GM19438 (cell line): ENCODE results near the gene DLG2.
"Not testable (repeated sequence)": the region's sequence is repeated elsewhere in the genome, so short reads cannot be mapped to it uniquely, and the experiment has no call there.

Source experiments
- ATAC-seq: cut with Tn5 transposase; IDR thresholded peaks from one replicate; pipeline ENCODE4 v1.9.1; 2021; ENCODE audit warnings: low read depth; ENCODE audit not compliant: unreplicated experiment

The DLG2 gene

DNA sequence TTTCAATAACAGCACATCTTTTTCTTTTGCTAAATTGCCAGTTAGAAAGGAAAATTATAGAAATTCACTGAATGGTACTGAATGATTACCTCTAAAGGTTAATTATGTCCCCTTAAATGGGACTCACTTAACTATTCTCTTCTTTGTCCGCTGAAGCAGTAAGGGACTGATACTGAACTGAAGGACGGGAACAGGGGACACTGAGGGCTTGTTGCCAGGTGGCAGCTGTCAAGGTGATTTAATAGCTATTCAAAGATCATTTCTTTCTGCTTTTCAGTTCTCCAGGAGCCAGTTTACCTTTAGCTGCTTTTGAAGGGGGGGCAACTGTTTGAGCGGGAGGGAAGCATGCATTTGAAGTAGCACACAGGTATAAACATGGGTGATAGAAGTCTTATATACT lies 2015.5 kb downstream of the DLG2 start:
- no peak for ATAC-seq

GRCh38 chr11:83611031-83611430 lies 2016.1 kb downstream of the DLG2 start:
- no peak for ATAC-seq

- ATAC-seq: no peak
Observed at GRCh38 chr11:83609191-83609590, 2018.0 kb downstream of the DLG2 start.

DNA sequence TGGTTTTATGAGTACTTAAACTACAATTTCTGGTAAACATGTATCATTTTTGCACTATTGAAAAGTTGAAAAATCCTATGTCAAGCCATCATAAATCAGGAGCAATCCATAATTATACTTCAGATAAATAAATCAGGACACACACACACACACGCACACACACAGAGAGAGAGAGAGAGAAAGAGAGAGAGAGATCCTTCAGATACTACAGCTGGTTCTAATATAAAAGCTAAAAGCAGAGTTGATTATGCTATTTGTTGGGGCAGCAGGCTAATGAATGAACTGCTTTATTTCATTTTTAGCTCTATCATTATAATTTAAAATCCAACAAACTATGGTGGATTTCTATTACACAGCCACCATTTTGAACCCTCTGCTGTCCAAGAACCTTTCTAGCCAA lies 2018.6 kb downstream of the DLG2 start:
- ATAC-seq: no peak

DNA sequence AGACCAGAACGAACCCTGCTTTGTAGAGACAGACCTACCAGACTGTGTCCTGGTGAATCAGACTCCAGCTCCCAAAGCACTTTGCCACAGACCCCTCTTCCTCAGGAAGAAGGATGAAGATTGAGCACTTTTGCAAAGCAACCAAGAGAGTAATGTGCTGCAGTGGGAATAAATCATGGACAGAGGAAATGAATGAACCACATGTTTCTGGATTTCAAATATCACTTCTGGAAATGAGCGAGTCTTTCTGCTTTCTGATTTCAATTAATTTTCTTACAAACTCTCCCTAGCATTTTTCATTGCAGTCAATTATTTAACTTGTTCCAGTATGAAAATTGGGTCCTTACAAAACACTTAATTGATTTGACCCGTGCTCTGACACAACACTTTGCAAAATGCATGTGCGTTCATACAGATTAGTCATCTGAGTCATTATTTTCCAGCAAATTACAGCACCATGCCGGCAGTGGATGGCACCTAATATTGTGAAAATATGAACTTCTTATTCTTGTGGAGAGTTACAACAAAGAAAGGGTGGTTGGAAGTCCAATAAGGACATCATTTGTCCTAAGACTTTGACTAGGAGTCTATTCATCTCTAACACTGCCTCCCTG lies 2025.1 kb downstream of the DLG2 start:
- ATAC-seq: no peak

- no peak for ATAC-seq
Observed at GRCh38 chr11:83601201-83601913, 2025.8 kb downstream of the DLG2 start.

GRCh38 chr11:83600661-83601060 lies 2026.5 kb downstream of the DLG2 start:
- ATAC-seq: no peak

DNA sequence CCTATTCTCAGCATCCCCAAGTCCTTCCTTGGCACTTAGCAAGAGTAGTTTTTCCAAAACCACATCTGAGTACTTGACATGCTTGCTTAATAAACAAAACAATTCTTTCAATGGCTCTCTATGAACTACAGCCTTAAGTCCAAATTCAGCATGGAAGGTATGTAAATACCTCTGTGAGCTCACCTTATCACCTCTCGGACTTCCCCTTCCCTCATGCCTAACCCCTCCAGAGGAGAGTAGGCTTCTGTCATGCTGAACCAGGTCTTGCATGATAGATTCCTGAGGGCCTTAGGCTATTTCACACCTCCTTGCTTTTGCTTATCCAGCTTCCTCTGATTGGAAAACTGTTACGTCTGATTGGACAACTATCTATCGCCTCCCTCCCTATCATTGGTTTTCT lies 2028.1 kb downstream of the DLG2 start:
- no peak for ATAC-seq

GRCh38 chr11:83587797-83588196 lies 2039.3 kb downstream of the DLG2 start:
- ATAC-seq: not testable (repeated sequence)

GRCh38 chr11:83583757-83584366 lies 2043.3 kb downstream of the DLG2 start:
- peak; percentile 92 for ATAC-seq

- ATAC-seq: no peak
Observed at GRCh38 chr11:83574519-83574918, 2052.6 kb downstream of the DLG2 start.

DNA sequence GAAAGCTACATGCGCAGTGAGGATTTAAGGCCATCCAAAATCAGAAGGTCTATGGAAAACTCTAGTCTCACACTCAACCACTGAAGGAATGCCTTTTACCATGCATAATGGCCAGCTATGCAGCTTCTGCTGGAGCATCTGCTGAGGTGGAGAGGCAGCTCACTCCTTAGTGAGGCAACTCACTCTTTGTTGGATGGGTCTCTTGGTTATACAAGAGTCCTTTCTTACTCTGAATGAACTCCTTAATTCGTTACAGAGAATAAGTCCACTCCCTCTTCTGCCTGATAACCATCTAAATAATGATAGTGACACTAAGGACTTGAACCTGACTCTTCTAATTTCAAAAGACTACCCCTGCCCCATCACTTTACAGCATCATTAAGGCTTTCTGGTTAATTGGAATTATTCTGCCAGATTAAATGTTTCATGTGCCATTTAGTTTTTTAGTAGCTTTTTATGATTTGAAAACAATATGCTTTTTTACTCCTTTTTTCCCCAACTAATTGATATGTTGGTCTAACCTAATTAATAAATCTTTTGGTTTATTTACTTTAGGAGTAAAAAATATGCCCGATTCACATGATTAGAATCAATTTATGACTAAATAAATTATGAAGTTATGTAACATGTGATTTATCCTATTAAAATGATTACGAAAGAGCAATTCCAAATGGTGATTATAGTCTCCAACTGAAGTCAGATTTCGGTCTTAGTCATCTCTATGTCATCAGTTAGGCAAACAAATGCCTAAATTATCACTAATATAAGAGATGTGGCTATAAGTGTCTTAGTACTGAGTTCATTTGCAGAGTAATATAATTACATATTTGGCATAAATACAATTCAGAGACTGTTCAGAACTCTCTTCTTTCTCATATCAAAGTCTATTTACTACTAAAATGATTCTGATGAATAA lies 2054.3 kb downstream of the DLG2 start:
- ATAC-seq: no peak

DNA sequence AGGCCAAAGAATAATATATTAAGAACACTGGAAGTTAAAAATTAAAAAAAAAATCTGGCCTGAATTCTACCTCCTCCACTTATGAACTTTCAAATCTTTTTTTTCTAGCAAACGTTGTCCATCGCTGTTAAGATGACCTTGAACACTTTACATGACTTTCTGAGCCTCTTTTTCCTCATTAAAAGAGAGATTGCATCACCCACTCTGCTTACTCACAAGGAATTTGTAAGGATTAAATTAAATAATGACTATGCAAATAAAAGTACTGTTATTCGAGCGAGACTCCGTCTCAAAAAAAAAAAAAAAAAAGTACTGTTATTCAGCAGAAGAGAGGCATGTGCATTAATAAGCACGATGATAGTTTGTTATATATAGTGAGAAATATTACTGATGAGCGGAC lies 2055.8 kb downstream of the DLG2 start:
- no peak for ATAC-seq

DNA sequence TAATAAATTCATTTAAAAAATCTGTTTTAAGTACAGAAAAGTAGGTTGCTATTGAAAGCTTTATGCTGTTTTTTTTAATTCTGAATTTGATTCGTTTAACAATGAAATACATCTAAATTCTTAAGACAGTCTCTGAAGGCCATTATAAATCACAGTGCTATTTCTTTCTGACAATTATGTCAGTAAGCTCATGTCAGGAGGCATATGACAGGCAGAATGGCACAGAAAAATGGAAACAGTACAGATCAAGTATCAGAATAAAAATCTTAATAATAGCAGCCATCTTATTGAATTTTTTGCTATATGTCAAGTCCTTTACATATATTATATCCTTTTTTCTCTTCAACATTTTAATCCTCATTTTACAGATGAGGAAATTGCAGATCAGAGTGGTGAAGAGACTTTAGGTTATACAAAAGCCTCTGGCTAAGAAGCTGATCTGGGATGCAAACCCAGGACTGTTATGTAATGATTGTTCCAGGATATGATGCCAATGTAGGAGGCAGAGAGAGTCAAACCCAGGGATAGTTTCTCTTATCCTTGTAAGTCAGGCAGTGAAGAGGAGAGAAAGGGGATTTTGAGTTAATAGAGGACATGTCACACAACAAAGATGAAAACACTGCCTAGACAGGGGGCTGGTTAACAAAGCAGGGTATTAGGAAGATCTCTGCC lies 2057.9 kb downstream of the DLG2 start:
- no peak for ATAC-seq

- no peak for ATAC-seq
Observed at GRCh38 chr11:83568516-83568915, 2058.6 kb downstream of the DLG2 start.

DNA sequence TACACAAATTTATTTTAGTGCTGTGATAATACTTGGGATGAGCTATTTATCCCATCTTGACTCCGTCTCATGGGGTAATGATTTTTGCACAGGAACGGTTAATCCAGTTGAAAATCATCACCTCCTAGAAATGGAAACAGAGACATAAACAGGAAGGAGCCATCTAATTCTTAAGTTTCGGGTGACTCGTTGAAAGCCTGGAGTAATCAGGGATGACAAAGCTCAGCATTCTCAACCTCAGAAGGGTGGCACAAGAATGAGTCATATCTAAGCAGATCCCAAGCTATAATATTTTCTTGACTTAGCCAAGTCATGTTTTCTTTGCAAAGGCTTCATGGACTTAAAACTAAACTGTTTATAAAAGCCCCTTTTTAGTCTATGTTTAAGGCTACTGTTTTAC lies 2060.2 kb downstream of the DLG2 start:
- no peak for ATAC-seq

DNA sequence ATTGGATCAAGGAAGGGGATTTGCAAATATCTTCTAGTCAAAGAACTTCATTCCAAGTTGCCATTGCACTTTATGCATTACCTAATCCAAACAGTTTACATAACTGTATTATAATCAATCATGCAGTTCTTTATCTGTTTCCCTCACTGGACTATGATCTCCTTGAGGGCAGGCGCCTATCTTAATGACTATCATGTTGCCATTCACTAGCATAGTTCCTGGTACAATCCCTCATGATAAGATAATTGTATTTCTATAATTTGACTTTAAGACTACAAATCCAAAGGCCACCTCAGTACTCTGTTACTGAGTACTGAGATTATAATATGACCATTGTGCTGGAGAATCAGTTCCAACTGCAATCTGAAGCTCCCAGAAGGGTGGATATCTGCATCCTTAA lies 2062.3 kb downstream of the DLG2 start:
- ATAC-seq: no peak

DNA sequence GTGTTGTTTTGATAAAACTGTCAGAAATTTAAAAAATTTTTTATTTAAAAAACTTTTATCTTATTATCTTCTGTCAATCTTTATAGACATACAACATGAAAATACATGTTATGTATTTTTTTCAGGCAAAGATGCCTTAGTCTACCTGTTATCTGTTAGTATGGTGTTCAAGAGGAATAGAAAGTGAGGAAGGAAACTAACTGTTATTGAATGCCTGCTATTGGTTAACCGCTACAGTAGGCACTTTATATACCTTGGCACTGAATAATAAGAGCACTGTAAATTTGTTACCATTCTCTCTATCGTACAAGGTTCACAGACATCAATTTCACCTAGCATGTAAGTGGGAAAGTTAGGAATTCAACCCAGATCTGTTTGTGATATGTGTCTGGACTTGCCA lies 2068.9 kb downstream of the DLG2 start:
- ATAC-seq: no peak

DNA sequence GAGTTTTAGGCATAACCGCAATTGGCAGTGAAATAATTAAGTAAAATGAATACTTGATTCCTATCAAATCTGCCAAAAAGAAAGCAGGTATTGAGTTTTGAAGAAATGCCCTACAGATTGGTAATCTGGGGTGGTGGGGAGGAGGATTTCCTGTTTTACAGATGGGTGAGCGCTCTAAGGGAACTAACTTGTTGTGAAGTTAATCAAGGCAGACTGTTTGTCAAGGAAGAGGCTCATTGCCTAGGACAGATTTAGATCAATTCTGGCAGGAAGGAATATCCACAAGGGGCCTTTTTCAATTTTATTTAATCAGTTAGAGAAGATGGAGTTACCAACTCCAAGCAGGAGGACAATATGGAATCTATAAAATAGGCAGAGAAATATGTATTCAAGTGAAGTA lies 2069.5 kb downstream of the DLG2 start:
- ATAC-seq: no peak

- no peak for ATAC-seq
Observed at GRCh38 chr11:83554876-83555275, 2072.3 kb downstream of the DLG2 start.
